ENCODE measurements around the gene MAP1LC3B.

Gene MAP1LC3B

DNA sequence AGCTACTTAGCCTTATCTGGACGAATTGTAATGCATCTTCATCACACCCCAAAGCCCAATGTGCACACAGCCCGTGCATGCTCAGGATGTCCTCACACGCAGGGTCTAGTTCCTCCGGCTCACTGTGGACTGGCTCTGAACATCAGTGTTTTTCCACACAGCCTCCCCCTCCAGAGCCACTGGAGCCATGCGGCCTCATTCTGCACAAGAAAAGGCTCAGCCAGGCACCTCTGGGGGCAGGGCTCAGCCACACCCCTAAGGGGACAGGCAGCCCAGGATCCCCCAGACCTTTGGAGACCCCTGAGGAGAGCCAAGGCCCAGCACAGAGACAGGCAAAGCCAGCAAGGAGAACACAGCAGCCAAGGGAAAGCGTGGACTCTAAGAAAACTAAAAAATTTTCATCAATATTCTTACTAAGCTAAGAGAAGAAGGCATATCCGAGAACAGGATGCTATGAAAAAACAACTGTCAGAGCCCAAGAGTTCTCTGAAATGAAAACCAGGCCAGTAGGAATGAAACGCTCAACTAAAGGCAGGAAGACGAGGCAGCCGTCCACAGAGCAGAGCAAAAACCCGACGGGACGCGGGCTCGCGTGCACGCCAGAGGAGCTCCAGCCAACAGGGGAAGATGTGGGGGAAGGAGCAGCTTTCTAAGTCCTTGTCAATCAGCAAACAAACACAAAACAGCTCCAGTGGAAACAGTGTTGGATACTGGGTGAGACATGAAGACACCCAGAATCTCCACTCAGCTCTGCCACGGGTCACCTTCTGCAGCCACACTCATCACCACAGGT lies 34.5 kb downstream of the MAP1LC3B start:
- TF ChIP-seq, protein P1, sequence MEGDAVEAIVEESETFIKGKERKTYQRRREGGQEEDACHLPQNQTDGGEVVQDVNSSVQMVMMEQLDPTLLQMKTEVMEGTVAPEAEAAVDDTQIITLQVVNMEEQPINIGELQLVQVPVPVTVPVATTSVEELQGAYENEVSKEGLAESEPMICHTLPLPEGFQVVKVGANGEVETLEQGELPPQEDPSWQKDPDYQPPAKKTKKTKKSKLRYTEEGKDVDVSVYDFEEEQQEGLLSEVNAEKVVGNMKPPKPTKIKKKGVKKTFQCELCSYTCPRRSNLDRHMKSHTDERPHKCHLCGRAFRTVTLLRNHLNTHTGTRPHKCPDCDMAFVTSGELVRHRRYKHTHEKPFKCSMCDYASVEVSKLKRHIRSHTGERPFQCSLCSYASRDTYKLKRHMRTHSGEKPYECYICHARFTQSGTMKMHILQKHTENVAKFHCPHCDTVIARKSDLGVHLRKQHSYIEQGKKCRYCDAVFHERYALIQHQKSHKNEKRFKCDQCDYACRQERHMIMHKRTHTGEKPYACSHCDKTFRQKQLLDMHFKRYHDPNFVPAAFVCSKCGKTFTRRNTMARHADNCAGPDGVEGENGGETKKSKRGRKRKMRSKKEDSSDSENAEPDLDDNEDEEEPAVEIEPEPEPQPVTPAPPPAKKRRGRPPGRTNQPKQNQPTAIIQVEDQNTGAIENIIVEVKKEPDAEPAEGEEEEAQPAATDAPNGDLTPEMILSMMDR (IDR thresholded peaks at IDR 0.05; ENCODE audit: extremely low read depth, missing control alignments), result no peak
- no peak for DNase-seq (ENCODE audit: low spot score)

DNA sequence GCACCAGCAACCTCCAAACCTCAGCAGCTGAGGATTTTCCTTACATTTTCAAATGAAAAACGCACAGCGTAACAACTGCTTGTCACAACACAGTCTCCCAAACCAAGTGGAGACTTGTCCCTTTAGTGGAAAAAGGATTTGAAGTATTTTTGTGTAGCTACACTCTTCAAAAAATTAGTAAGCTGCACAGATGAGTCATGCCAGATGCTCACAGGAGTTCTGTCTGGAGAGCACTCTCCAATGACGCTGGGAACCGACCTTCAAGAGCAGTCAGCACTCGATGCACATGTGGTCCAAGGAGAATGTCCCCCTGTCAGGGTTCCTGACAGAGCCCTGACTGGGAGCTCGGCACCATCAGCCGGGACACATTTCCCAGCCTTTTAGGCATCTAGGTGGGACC lies 39.8 kb downstream of the MAP1LC3B start:
- TF ChIP-seq, protein P1 (IDR thresholded peaks at IDR 0.05; ENCODE audit: extremely low read depth, missing control alignments), result no peak
- no peak for DNase-seq (ENCODE audit: low spot score)

DNA sequence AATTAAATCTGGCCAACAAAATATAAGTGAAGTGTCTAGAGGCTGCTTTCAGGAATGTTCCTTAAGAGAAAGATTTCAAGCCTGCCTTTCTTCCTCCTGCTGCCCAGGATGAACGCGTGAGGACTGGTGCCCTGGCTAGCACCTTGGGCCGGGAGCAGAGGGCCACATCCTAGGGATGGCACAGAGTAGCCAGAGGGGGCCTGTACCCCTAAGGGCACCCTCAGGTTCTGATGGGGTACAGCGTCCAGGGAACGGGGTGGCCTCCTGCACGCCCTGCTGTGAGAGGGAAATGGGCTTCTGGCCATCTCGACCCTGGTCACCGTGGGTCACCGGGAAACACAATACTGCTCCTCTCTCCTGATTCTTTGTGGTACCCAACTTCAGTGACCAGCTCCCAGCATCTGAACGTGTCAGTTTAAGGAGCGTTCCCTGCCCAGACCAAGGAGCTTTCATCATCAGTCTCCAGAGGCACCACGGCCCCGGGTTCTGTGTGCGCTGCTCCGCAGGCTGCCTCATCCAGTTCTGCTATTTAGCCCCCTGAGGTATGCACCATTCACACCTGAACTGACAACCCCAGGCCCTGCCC lies 40.3 kb downstream of the MAP1LC3B start:
- no peak for DNase-seq (ENCODE audit: low spot score)
- TF ChIP-seq, protein P1 (IDR thresholded peaks at IDR 0.05; ENCODE audit: extremely low read depth, missing control alignments), result no peak

DNA sequence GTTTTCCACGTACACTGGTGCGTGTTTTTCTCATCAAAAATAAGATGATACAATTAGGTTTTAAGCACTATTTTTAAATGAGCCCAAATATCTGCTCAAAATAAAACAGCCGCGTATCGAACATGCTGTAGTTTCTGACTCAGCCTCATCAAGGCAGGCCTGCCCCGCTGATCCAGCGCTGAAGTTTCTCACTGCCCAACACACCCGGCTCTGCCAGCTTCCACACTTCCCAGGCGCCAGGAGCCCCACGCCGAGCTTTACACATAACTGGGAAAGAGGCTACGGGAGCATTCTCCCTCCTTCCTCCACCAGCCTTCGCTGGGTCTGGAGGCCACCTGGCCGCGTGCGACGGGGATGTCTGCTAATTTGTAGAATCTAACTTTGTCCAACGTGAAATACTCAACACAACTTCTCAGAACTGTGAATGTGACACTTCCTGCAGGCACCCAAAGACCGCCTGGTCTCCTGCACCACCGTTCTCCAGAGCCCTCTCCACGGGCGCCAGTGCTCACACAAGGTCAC lies 42.1 kb downstream of the MAP1LC3B start:
- TF ChIP-seq, protein P1 (IDR thresholded peaks at IDR 0.05; ENCODE audit: extremely low read depth, missing control alignments), result no peak
- DNase-seq (ENCODE audit: low spot score), result no peak

DNA sequence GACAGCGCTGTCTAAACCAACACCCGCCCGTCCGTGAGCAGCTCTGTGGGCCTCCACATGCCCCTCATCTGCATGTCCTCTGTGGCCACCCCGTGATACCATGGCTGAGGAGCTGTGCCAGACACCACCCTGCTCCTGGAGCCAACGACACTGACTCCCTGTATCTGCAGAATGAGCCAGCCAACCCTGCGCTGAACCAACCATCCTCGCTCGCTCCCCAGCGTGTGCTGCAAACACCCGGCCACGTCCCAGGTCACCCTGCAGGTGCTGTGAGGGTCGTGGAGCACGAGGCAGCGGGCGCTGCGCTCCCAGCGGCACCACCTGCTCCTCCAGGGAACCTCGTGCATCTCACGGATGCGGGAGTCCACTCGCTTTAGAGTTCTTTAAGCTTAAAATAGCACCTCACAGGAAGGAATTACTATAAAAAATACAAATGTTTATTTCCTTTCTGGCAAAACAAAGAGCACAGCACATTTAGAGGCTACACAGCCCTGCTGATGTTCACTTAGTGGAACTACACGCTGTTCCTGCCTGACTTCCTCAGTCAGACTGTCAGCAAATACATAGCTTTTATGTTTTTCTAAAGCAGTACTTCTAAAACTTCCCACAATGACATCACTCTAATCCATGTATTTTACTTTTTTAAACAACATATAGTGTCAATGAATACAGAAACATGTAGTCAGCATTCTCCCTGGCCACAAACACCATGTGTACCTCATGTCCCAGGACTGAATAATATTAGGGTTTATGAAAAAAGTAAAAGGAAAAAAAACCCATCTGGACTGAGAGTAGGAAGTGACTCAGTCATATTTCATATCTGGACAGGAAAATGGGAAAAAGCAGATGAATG lies 43.5 kb downstream of the MAP1LC3B start:
- TF ChIP-seq, protein P1 (IDR thresholded peaks at IDR 0.05; ENCODE audit: extremely low read depth, missing control alignments), result no peak
- no peak for DNase-seq (ENCODE audit: low spot score)

DNA sequence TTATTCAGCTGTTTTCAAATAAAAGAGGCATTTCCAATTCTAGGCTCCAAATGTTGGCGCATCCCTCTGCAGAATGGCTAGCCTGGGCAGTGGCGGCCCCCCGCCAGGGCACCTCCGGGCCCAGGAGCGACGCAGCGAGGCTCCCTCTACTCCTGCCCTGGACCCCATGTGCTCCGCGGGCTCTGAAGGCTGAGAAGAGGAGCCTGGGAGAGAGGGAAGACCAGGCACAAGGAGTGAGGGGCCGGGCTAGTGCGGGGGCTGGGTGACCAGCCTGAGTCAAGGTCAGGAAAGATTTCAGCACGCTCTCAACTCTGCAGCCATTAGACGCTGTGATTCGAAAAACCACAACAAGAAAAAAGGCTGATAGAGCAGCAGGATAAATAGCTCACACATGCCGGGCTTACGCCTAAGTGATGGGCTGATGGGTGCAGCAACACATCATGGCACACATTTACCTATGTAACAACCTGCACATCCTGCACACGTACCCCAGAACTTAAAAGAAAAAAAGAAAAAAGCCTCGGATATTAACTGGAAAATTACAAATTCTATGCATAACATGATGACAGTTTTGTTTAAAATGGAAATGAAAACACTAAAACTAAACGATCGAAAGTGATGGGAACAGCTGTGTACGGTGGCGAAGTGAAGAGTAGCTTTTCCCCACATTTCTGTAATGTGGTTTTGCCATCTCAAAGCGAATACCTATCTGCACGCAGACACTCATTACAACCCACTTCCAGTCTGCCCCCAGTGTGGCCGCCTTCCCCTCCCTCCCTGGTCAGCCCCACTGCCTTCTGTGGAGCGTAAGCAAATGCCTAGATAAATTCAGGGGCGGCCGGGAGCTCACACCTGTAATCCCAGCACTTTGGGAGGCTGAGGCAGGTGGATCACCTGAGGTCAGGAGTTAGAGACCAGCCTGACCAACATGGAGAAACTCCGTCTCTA lies 44.4 kb downstream of the MAP1LC3B start:
- TF ChIP-seq, protein P1 (IDR thresholded peaks at IDR 0.05; ENCODE audit: extremely low read depth, missing control alignments), result no peak
- DNase-seq (ENCODE audit: low spot score), result no peak

Data from GM20000 (cell line).